Activated CD4-positive, alpha-beta T cell treated with anti-CD3 and anti-CD28 coated beads, Interleukin-2, amount 50 U/mL, for 16 hours (primary cell): ENCODE measurements around the gene KCNQ1.

Source experiments
- DNase-seq: peaks from one replicate; pipeline ENCODE4 v3.0.0-alpha.2; 2020

Gene KCNQ1

GRCh38 chr11:2693271-2694261 lies 248.8 kb downstream of the KCNQ1 start:
- no peak for DNase-seq

GRCh38 chr11:2694495-2694894 lies 249.7 kb downstream of the KCNQ1 start:
- DNase-seq, result no peak

- no peak for DNase-seq
These were observed 250.5 kb downstream of the KCNQ1 start for GRCh38 chr11:2694995-2695939.

GRCh38 chr11:2696455-2696854 lies 251.6 kb downstream of the KCNQ1 start:
- DNase-seq, result no peak

GRCh38 chr11:2697866-2698265 lies 253.1 kb downstream of the KCNQ1 start:
- no peak for DNase-seq

GRCh38 chr11:2698386-2699184 lies 253.8 kb downstream of the KCNQ1 start:
- DNase-seq, result no peak

GRCh38 chr11:2699185-2699530 lies 254.3 kb downstream of the KCNQ1 start:
- DNase-seq, result no peak

- DNase-seq, result peak; percentile 91
These were observed 255.0 kb downstream of the KCNQ1 start, which contains the start of gene KCNQ1OT1 for GRCh38 chr11:2699531-2700414. Gene KCNQ1OT1, minus strand, starts transcription at chr11:2699994.

GRCh38 chr11:2700415-2701211 lies 255.8 kb downstream of the KCNQ1 start:
- DNase-seq, result peak; percentile 50

- no peak for DNase-seq
These were observed 256.4 kb downstream of the KCNQ1 start for GRCh38 chr11:2701230-2701629.

- DNase-seq, result no peak
These were observed 257.2 kb downstream of the KCNQ1 start for GRCh38 chr11:2701898-2702434.

- DNase-seq, result no peak
These were observed 258.1 kb downstream of the KCNQ1 start for GRCh38 chr11:2702771-2703362.

- DNase-seq, result no peak
These were observed 258.7 kb downstream of the KCNQ1 start for GRCh38 chr11:2703363-2704141.

GRCh38 chr11:2704356-2704755 lies 259.5 kb downstream of the KCNQ1 start:
- no peak for DNase-seq

- DNase-seq, result no peak
These were observed 260.2 kb downstream of the KCNQ1 start for GRCh38 chr11:2704896-2705606.

- no peak for DNase-seq
These were observed 261.5 kb downstream of the KCNQ1 start for GRCh38 chr11:2706321-2706720.

- no peak for DNase-seq
These were observed 262.9 kb downstream of the KCNQ1 start for GRCh38 chr11:2707736-2708135.

GRCh38 chr11:2708151-2708581 lies 263.4 kb downstream of the KCNQ1 start:
- DNase-seq, result no peak
